Testis (tissue), 3 donors: ENCODE measurements around the gene SRD5A3. TPM values are rescaled to one million over a fixed set of nuclear protein-coding genes. Genes with fewer than 3 reads are reported as not detected.

Experiments used
- DNase-seq: peaks from one replicate; pipeline ENCODE4 v3.0.0-alpha.2; 2019
- H3K27ac ChIP-seq, 2 donors: fragments of 200-600 bp; sonication (generic); one replicate each; pipeline ENCODE4 v1.5.1; 2019
- H3K27me3 ChIP-seq: fragments of 200-600 bp; sonication (generic); one replicate; pipeline ENCODE4 v1.5.1; 2019
- H3K36me3 ChIP-seq: fragments of 200-600 bp; sonication (generic); one replicate; pipeline ENCODE4 v1.5.1; 2017; ENCODE audit warnings: low read depth; ENCODE audit errors: missing control alignments
- H3K4me1 ChIP-seq: fragments of 200-600 bp; sonication (generic); one replicate; pipeline ENCODE4 v1.5.1; 2019
- H3K4me3 ChIP-seq, 2 donors: fragments of 200-600 bp; sonication (generic); one replicate each; pipeline ENCODE4 v1.5.1; 2017 to 2019
- H3K9me3 ChIP-seq: fragments of 200-600 bp; sonication (generic); one replicate; pipeline ENCODE4 v1.5.1; 2017
- CTCF ChIP-seq, 3 experiments: fragments of 450-650 bp in 2 of 3; fragments of 200-600 bp in 1 of 3; sonication (generic) in 1 of 3; IDR thresholded peaks; one replicate each; pipeline ENCODE4 v1.5.1; 2016 to 2019; ENCODE audit warnings: antibody characterized with exemption in 3 of 3, mild to moderate bottlenecking in 2 of 3, moderate library complexity in 1 of 3
- POLR2A ChIP-seq: fragments of 450-650 bp; IDR thresholded peaks from one replicate; pipeline ENCODE4 v1.6.1; 2017; ENCODE audit warnings: antibody characterized with exemption, mild to moderate bottlenecking, moderate library complexity
- WGBS, 2 donors: methylation state at CpG; one replicate each; pipeline ENCODE4 v1.1.5; 2018; 5-methylcytosine and 5-hydroxymethylcytosine counted together
- intact Hi-C: fragments of 100-400 bp; cut with DNase I; formaldehyde crosslinking; loops from one replicate; pipeline ENCODE4 v1.15.1; 2023; ENCODE audit warnings: low total_unique reads
- polyA plus RNA-seq: library from polyadenylated mRNA; stranded (reverse); fragments of 350-450 nt; fragmentation: Illumina TruSeq; extraction: RNeasy Lipid Tissue Mini Kit (QIAGEN cat#74804); gene quantifications from one replicate; pipeline ENCODE4 v1.2.3, GENCODE V29; 2014; ENCODE audit warnings: low read depth, low replicate concordance; ENCODE audit not compliant: insufficient read depth
- total RNA-seq, 2 donors: library from RNA; depleted of rRNA; stranded (reverse); fragments of >200 nt; gene quantifications; one replicate each; pipeline ENCODE4 v1.2.3, GENCODE V29; 2016

SRD5A3 gene
- total and polyA plus RNA-seq, 3 donors from 2014 or later = 4.9 to 8.0 (median 7.8) TPM

DNA sequence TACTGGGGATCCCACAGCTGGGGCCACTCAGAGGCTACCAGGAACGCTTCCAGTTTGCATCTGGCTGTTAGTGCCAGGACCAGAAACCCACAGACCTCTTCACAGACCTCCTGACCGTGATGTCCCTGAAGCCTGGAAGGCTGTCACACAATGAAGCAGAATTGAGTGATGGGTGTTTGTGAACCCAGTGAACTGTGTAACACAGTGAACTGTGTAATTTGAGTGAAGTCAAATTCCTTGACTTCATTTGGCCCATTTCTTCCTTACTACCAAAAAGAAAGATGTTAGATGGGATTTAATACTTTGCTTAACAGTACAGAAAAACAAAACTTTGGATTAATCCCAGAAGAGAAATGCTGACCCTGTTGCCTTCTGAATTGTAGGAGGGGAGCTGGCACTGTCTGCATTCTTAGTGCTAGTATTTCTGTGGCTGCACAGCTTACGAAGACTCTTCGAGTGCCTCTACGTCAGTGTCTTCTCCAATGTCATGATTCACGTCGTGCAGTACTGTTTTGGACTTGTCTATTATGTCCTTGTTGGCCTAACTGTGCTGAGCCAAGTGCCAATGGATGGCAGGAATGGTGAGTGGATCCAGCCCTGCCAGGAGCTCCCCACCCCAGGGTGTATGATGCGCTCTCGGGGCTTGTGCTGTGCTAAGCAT, 17.8 kb downstream of the SRD5A3 start:
- Histone ChIP-seq H3K27me3 (no peaks in the 10 kb centered on the region), H3K36me3 (no peaks in the 10 kb centered on the region), H3K27ac (no peak overlapping the region), H3K4me3 (no peak overlapping the region), H3K9me3 (no peaks in the 10 kb centered on the region), H3K4me1 (peaks cover 5% of the 10 kb centered on the region)
- TF ChIP-seq CTCF (IDR thresholded peaks at IDR 0.05) (no peak), POLR2A (no peak)
- intact Hi-C loops = no loop called here
- no peak for DNase-seq
- WGBS, 2 donors = 75% methylated on average over 8 to 9 of the region's 9 CpGs

- H3K4me3 ChIP-seq = no peak overlapping the region
- TF ChIP-seq POLR2A (no peak), CTCF (IDR thresholded peaks at IDR 0.05) (no peak)
- no peaks in the 10 kb centered on the region for H3K9me3 ChIP-seq
- intact Hi-C loops = no loop called here
- no peak overlapping the region for H3K27ac ChIP-seq
- no peaks in the 10 kb centered on the region for H3K4me1 ChIP-seq
- 91 to 92% methylated on average over 9 of the region's 9 CpGs for WGBS, 2 donors
- H3K27me3 ChIP-seq = no peaks in the 10 kb centered on the region
- no peaks in the 10 kb centered on the region for H3K36me3 ChIP-seq
- DNase-seq = no peak
Measured at GRCh38 chr4:55364691-55365344, 18.8 kb downstream of the SRD5A3 start.

DNA sequence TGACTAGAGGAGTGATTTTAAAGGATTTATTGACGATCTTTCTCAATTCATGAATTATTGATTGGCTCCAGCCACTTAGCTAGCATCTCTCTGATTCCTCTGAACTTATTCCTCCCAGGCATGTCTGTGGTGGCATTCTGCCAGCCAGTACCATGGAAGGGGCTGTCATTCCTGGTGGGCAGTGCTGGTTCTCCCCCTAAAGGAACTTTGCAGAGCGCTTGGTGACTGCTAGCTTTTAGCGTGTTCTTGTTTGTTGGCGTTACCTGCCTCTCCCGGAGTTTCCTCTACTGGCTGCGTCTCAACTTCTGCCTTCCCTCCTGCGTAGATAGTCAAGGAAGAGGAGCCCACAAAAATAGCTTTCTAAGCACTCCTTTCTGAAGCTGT, 19.3 kb downstream of the SRD5A3 start:
- no peak for DNase-seq
- Histone ChIP-seq H3K9me3 (no peaks in the 10 kb centered on the region), H3K4me3 (no peak overlapping the region)

DNA sequence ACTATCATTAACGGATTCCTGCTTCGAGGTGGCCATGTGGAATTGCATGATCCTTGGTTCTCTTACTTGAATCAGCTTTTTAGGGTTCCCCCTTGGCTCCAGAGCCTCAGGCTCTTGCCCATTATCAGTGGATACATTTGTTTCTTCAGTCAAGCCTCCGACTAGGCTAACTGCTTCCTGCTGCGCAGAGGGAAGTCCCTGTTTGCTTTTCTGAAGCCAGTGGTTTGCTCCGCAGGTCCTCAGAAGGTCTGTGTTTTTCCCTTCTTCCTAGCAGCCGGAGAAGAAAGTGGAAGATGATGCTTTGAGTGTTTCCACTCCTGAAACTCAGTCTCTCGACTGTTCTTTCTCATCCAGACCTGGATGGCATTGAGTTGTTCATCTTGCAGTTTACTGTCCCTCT, 20.6 kb downstream of the SRD5A3 start:
- no peaks in the 10 kb centered on the region for H3K27me3 ChIP-seq
- H3K4me3 ChIP-seq = no peak overlapping the region
- no peaks in the 10 kb centered on the region for H3K9me3 ChIP-seq
- no peaks in the 10 kb centered on the region for H3K36me3 ChIP-seq
- WGBS, 2 donors = 83 to 88% methylated on average over 7 of the region's 7 CpGs
- intact Hi-C loops = no loop called here
- no peaks in the 10 kb centered on the region for H3K4me1 ChIP-seq
- TF ChIP-seq CTCF (IDR thresholded peaks at IDR 0.05) (no peak), POLR2A (no peak)
- no peak for DNase-seq
- H3K27ac ChIP-seq = no peak overlapping the region

More for the DNA sequence above, 19.3 kb downstream of the SRD5A3 start:
- Histone ChIP-seq H3K4me1 (no peaks in the 10 kb centered on the region), H3K36me3 (no peaks in the 10 kb centered on the region), H3K27me3 (no peaks in the 10 kb centered on the region), H3K27ac (no peak overlapping the region)
- intact Hi-C loops = no loop called here
- no peak for TF ChIP-seq CTCF (IDR thresholded peaks at IDR 0.05)
- TF ChIP-seq POLR2A = no peak
- WGBS, 2 donors = 89 to 93% methylated on average over 7 of the region's 7 CpGs
